NCI-H1092 treated with DMSO at 0.1 percent for 48 hours (cell line): ENCODE results near the gene SLC35F5.
"Not testable (repeated sequence)": the region's sequence is repeated elsewhere in the genome, so short reads cannot be mapped to it uniquely, and the experiment has no call there.

Experiments
- DNase-seq: peaks from one replicate; lab custom pipeline; 2025; lab: John Stamatoyannopoulos, UW

Gene SLC35F5

GRCh38 chr2:113756355-113757137 is at the start of gene SLC35F5:
TSS of gene SLC35F5 (minus strand) at chr2:113756642. CDS start at chr2:113756409, 233 bp downstream.
- DNase-seq, result peak; percentile 81

GRCh38 chr2:113799375-113799774 is 42.9 kb upstream of the SLC35F5 start:
- DNase-seq, result no peak

- no peak for DNase-seq
Measured at GRCh38 chr2:113797237-113797636, 40.8 kb upstream of the SLC35F5 start.

GRCh38 chr2:113796592-113797175 is 40.2 kb upstream of the SLC35F5 start:
- DNase-seq, result no peak

GRCh38 chr2:113795405-113795920 is 39.0 kb upstream of the SLC35F5 start:
- DNase-seq, result no peak

- no peak for DNase-seq
Measured at GRCh38 chr2:113791697-113792590, 35.5 kb upstream of the SLC35F5 start.

- no peak for DNase-seq
Measured at GRCh38 chr2:113784823-113785744, 28.6 kb upstream of the SLC35F5 start.

GRCh38 chr2:113780472-113780871 is 24.0 kb upstream of the SLC35F5 start:
- no peak for DNase-seq

- no peak for DNase-seq
Measured at GRCh38 chr2:113777371-113777770, 20.9 kb upstream of the SLC35F5 start.

- DNase-seq, result no peak
Measured at GRCh38 chr2:113776949-113777348, 20.5 kb upstream of the SLC35F5 start.

GRCh38 chr2:113774616-113775015 is 18.2 kb upstream of the SLC35F5 start:
- not testable (repeated sequence) for DNase-seq

- no peak for DNase-seq
Measured at GRCh38 chr2:113770929-113771328, 14.5 kb upstream of the SLC35F5 start.

GRCh38 chr2:113769555-113769954 is 13.1 kb upstream of the SLC35F5 start:
- no peak for DNase-seq

- no peak for DNase-seq
Measured at GRCh38 chr2:113768770-113769169, 12.3 kb upstream of the SLC35F5 start.

GRCh38 chr2:113767811-113768460 is 11.5 kb upstream of the SLC35F5 start:
- no peak for DNase-seq

GRCh38 chr2:113765276-113765675 is 8.8 kb upstream of the SLC35F5 start:
- DNase-seq, result no peak

GRCh38 chr2:113762377-113763118 is 6.1 kb upstream of the SLC35F5 start:
- no peak for DNase-seq

GRCh38 chr2:113760400-113760799 is 4.0 kb upstream of the SLC35F5 start:
- no peak for DNase-seq

GRCh38 chr2:113757138-113757657 is 756 bp upstream of the SLC35F5 start:
- no peak for DNase-seq
